Left kidney (tissue), 2 donors: ENCODE data around the gene KIAA1614. TPM values are rescaled to one million over a fixed set of nuclear protein-coding genes. Genes with fewer than 3 reads are reported as not detected.

Experiments
- DNase-seq: peaks from one replicate; pipeline ENCODE4 v3.0.0-alpha.2; 2013
- polyA plus RNA-seq: library from polyadenylated mRNA; unstranded; fragments of 120-200 nt; gene quantifications from one replicate; pipeline ENCODE4 v1.2.1, GENCODE V29; 2013; ENCODE audit not compliant: insufficient read length

Gene KIAA1614
- polyA plus RNA-seq, 1 donor = 7.2 TPM

- DNase-seq = peak; percentile 53
Observed at GRCh38 chr1:180926164-180926981, 13.7 kb downstream of the KIAA1614 start.

- no peak for DNase-seq
Observed at GRCh38 chr1:180927348-180927747, 14.7 kb downstream of the KIAA1614 start.

GRCh38 chr1:180927841-180928240 is 15.1 kb downstream of the KIAA1614 start:
- no peak for DNase-seq

GRCh38 chr1:180928331-180929230 is 15.9 kb downstream of the KIAA1614 start:
- no peak for DNase-seq

- DNase-seq = no peak
Observed at GRCh38 chr1:180929389-180929788, 16.7 kb downstream of the KIAA1614 start.

- no peak for DNase-seq
Observed at GRCh38 chr1:180930687-180931086, 18.0 kb downstream of the KIAA1614 start.

GRCh38 chr1:180931529-180931928 is 18.8 kb downstream of the KIAA1614 start:
- no peak for DNase-seq

- no peak for DNase-seq
Observed at GRCh38 chr1:180932378-180932777, 19.7 kb downstream of the KIAA1614 start.

GRCh38 chr1:180933141-180933540 is 20.4 kb downstream of the KIAA1614 start:
- DNase-seq = no peak

GRCh38 chr1:180934563-180934962 is 21.9 kb downstream of the KIAA1614 start:
- DNase-seq = no peak

- no peak for DNase-seq
Observed at GRCh38 chr1:180935326-180936109, 22.8 kb downstream of the KIAA1614 start.

GRCh38 chr1:180936110-180937011 is 23.7 kb downstream of the KIAA1614 start:
- no peak for DNase-seq

- no peak for DNase-seq
Observed at GRCh38 chr1:180937012-180937372, 24.3 kb downstream of the KIAA1614 start.

- DNase-seq = no peak
Observed at GRCh38 chr1:180937624-180938225, 25.0 kb downstream of the KIAA1614 start.

GRCh38 chr1:180939073-180939710 is 26.5 kb downstream of the KIAA1614 start:
- no peak for DNase-seq

GRCh38 chr1:180939711-180940103 is 27.0 kb downstream of the KIAA1614 start:
- no peak for DNase-seq

GRCh38 chr1:180940445-180940844 is 27.7 kb downstream of the KIAA1614 start:
- DNase-seq = no peak

- DNase-seq = no peak
Observed at GRCh38 chr1:180941518-180942275, 29.0 kb downstream of the KIAA1614 start.

- no peak for DNase-seq
Observed at GRCh38 chr1:180945151-180945550, 32.5 kb downstream of the KIAA1614 start.

- no peak for DNase-seq
Observed at GRCh38 chr1:180945551-180945950, 32.9 kb downstream of the KIAA1614 start.
